LNCaP clone FGC (cell line): ENCODE results near the gene NKTR.

Experiments
- DNase-seq: peaks from one replicate; pipeline ENCODE4 v3.0.0-alpha.2; 2011; ENCODE audit warnings: low read depth
- H3K4me3 ChIP-seq: 2 replicates; pipeline ENCODE4 v1.5.1; 2011; ENCODE audit warnings: mild to moderate bottlenecking, low read depth, low read length, control low read depth
- TF ChIP-seq, protein P1 (sequence below): IDR thresholded peaks from 2 replicates; pipeline ENCODE4 v1.5.1; 2012; ENCODE audit warnings: mild to moderate bottlenecking; ENCODE audit not compliant: control insufficient read depth, insufficient read depth; ENCODE audit errors: extremely low read depth

The NKTR gene

GRCh38 chr3:42582474-42583070 lies 17.9 kb upstream of the NKTR start:
- TF ChIP-seq, protein P1, sequence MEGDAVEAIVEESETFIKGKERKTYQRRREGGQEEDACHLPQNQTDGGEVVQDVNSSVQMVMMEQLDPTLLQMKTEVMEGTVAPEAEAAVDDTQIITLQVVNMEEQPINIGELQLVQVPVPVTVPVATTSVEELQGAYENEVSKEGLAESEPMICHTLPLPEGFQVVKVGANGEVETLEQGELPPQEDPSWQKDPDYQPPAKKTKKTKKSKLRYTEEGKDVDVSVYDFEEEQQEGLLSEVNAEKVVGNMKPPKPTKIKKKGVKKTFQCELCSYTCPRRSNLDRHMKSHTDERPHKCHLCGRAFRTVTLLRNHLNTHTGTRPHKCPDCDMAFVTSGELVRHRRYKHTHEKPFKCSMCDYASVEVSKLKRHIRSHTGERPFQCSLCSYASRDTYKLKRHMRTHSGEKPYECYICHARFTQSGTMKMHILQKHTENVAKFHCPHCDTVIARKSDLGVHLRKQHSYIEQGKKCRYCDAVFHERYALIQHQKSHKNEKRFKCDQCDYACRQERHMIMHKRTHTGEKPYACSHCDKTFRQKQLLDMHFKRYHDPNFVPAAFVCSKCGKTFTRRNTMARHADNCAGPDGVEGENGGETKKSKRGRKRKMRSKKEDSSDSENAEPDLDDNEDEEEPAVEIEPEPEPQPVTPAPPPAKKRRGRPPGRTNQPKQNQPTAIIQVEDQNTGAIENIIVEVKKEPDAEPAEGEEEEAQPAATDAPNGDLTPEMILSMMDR, result no peak
- DNase-seq, result no peak
- H3K4me3 ChIP-seq, result peak overlapping the region; percentile 89

GRCh38 chr3:42588625-42589024 lies 11.9 kb upstream of the NKTR start:
- DNase-seq, result no peak
- no peak overlapping the region for H3K4me3 ChIP-seq
- TF ChIP-seq, protein P1, result no peak

DNA sequence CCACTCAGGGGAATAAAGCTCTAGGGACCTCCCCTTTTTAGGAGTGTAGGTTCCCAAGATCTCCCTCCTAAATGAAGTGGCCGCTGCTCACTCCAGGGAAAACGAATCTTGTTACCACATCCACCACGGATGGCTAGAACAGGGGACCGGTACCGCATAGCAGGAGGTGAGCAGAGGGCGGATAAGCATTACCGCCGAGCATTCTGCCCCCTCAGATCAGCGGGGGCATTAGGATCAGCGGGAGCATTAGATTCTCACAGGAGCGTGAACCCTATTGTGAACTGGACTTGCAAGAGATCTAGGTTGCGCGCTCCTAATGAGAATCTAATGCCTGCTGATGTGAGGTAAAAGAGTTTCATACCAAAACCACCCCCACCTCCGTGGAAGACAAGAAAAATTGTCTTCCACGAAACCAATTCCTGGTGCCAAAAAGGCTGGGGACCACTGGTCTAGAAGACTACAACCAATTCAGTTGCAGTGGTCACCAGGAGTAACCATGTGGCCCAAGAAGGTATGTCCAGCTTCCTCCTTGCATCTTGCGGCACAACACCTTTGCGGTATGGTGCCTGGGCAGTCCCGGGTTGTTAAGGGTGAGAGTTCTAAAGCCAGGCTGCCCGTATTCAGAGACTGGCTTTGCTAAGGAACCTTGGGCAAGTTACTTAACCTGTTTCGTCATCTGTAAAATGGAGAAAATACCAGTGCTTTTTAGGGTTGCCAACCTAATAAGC lies 10.9 kb upstream of the NKTR start:
- H3K4me3 ChIP-seq, result peak overlapping the region; percentile 76
- TF ChIP-seq, protein P1, result no peak
- DNase-seq, result no peak

DNA sequence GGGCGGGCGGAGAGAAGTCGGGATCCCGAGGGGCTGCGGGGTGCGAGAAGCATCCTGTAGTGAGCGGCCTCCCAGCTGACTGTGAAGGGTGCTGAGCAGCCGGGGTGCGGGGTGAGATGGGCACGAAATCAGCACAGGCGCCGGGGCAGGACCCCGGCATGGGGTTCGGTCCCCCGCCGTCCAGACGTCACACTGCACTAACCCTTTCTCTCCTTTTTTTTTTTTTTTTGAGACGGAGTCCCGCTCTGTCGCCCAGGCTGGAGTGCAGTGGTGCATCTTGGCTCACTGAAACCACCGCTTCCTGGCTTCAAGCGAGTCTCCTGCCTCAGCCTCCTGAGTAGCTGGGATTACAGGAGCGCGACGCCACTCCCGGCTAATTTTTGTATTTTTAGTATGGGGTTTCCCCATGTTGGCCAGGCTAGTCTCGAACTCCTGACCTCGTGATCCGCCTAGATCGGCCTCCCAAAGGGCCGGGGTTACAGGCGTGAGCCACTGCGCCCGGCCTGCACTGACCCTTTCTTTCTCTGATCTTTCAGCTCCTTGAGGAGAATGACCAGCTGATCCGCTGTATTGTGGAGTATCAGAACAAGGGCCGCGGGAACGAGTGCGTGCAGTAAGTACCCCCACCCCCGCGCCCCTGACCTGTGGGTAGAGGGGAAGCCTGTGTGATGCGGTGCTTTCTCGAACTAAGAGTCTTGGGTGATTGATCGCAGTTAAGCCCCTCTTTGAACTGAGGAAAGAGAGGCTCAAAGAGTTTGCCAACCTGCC lies 9.3 kb upstream of the NKTR start:
- peak overlapping the region; percentile 76 for H3K4me3 ChIP-seq
- TF ChIP-seq, protein P1, result no peak
- no peak for DNase-seq

- peak overlapping the region; percentile 76 for H3K4me3 ChIP-seq
- DNase-seq, result no peak
- TF ChIP-seq, protein P1, result no peak
Observed at GRCh38 chr3:42591811-42592210, 8.7 kb upstream of the NKTR start.

- DNase-seq, result no peak
- TF ChIP-seq, protein P1, result no peak
- H3K4me3 ChIP-seq, result no peak overlapping the region
Observed at GRCh38 chr3:42593635-42594034, 6.9 kb upstream of the NKTR start.
